GM23338 (cell line): ENCODE data around the gene ACSM6. TPM values are rescaled to one million over a fixed set of nuclear protein-coding genes. Genes with fewer than 3 reads are reported as not detected.

ENCODE experiments used
- ATAC-seq: fragments of 200-7000 bp; cut with Tn5 transposase; 3 replicates; pipeline ENCODE4 v1.9.1; 2020
- DNase-seq: peaks from one replicate; pipeline ENCODE4 v3.0.0-alpha.2; 2015; ENCODE audit warnings: low spot score
- H2AFZ ChIP-seq: fragments of 200-600 bp; sonication (generic); 2 replicates; pipeline ENCODE4 v1.8.0; 2016; ENCODE audit warnings: antibody characterized with exemption, mild to moderate bottlenecking, moderate library complexity
- H3F3A ChIP-seq: fragments of 200-600 bp; sonication (generic); replicated peaks from 2 replicates; pipeline ENCODE4 v1.8.0; 2017; ENCODE audit warnings: antibody characterized with exemption, mixed run types, low read depth
- H3K27ac ChIP-seq: fragments of 200-600 bp; sonication (generic); 2 replicates; pipeline ENCODE4 v1.6.1; 2016; ENCODE audit warnings: low read depth
- H3K27me3 ChIP-seq: fragments of 200-600 bp; sonication (generic); 2 replicates; pipeline ENCODE4 v1.8.0; 2016; ENCODE audit warnings: mild to moderate bottlenecking, mixed run types, moderate library complexity; ENCODE audit not compliant: insufficient read depth
- H3K36me3 ChIP-seq: fragments of 200-600 bp; sonication (generic); 2 replicates; pipeline ENCODE4 v1.8.0; 2016; ENCODE audit warnings: mild to moderate bottlenecking; ENCODE audit not compliant: insufficient read depth
- H3K4me1 ChIP-seq: fragments of 200-600 bp; sonication (generic); 2 replicates; pipeline ENCODE4 v1.8.0; 2016; ENCODE audit warnings: mild to moderate bottlenecking, moderate library complexity; ENCODE audit not compliant: insufficient read depth
- H3K4me2 ChIP-seq: fragments of 200-600 bp; sonication (generic); 2 replicates; pipeline ENCODE4 v1.7.1; 2017; ENCODE audit warnings: mixed run types
- H3K4me3 ChIP-seq: fragments of 200-600 bp; sonication (generic); 2 replicates; pipeline ENCODE4 v1.6.1; 2016; ENCODE audit warnings: mixed run types
- H3K79me2 ChIP-seq: fragments of 200-600 bp; sonication (generic); replicated peaks from 2 replicates; pipeline ENCODE4 v1.8.0; 2017; ENCODE audit warnings: mild to moderate bottlenecking; ENCODE audit not compliant: insufficient read depth
- H3K9me2 ChIP-seq: fragments of 200-600 bp; sonication (generic); 2 replicates; pipeline ENCODE4 v1.8.0; 2017; ENCODE audit not compliant: insufficient read depth
- H4K20me1 ChIP-seq: fragments of 200-600 bp; sonication (generic); replicated peaks from 2 replicates; pipeline ENCODE4 v1.8.0; 2017; ENCODE audit warnings: mild to moderate bottlenecking; ENCODE audit not compliant: insufficient read depth
- H3K27ac Mint-ChIP-seq: 2 replicates; pipeline ENCODE4 v1.8.0; 2020; ENCODE audit warnings: inconsistent platforms, mild to moderate bottlenecking, moderate library complexity, mixed read lengths
- H3K27me3 Mint-ChIP-seq: 3 replicates; pipeline ENCODE4 v1.8.0; 2022; ENCODE audit warnings: low read depth, mild to moderate bottlenecking, moderate library complexity, mixed read lengths, inconsistent platforms; ENCODE audit not compliant: insufficient read depth, poor library complexity
- H3K36me3 Mint-ChIP-seq: 3 replicates; pipeline ENCODE4 v1.8.0; 2021; ENCODE audit warnings: low read depth, mild to moderate bottlenecking, inconsistent platforms, moderate library complexity, mixed read lengths
- H3K4me1 Mint-ChIP-seq: 3 replicates; pipeline ENCODE4 v1.8.0; 2020; ENCODE audit warnings: mild to moderate bottlenecking, inconsistent platforms, mixed read lengths
- H3K4me3 Mint-ChIP-seq: 3 replicates; pipeline ENCODE4 v1.8.0; 2021; ENCODE audit warnings: moderate library complexity, mild to moderate bottlenecking, inconsistent platforms, mixed read lengths
- H3K9me3 Mint-ChIP-seq: 3 replicates; pipeline ENCODE4 v1.8.0; 2020; ENCODE audit warnings: moderate library complexity, mild to moderate bottlenecking, inconsistent platforms, mixed read lengths
- CREB1 ChIP-seq: fragments of 250-450 bp; sonication (Bioruptor Pico); IDR thresholded peaks from 2 replicates; pipeline ENCODE4 v1.5.0; 2020; ENCODE audit warnings: low read depth, mild to moderate bottlenecking, moderate library complexity
- EZH2 ChIP-seq: fragments of 200-600 bp; sonication (generic); IDR thresholded peaks from one replicate; pipeline ENCODE4 v1.8.0; 2017; ENCODE audit warnings: antibody characterized with exemption, mild to moderate bottlenecking, low read depth; ENCODE audit not compliant: unreplicated experiment
- NANOG ChIP-seq: IDR thresholded peaks from 2 replicates; pipeline ENCODE4 v1.6.1; 2016; ENCODE audit warnings: antibody characterized with exemption, borderline replicate concordance
- POLR2AphosphoS5 ChIP-seq: IDR thresholded peaks from 2 replicates; pipeline ENCODE4 v1.6.1; 2016; ENCODE audit warnings: antibody characterized with exemption, low read depth
- polyA plus RNA-seq: library from polyadenylated mRNA; unstranded; fragments of >200 nt; fragmentation: Nextera tagmentation; extraction: Ambion mirVana; gene quantifications from 2 replicates; pipeline ENCODE4 v1.2.1, GENCODE V29; 2016
- total RNA-seq: library from RNA; depleted of rRNA; stranded (reverse); fragments of >200 nt; shearing (Covaris generic); gene quantifications from 2 replicates; pipeline ENCODE4 v1.2.3, GENCODE V29; 2014
- TF ChIP-seq, protein P1 (sequence below): fragments of 250-450 bp; sonication (Bioruptor Pico); IDR thresholded peaks from 2 replicates; pipeline ENCODE4 v1.5.0; 2020; ENCODE audit warnings: mild to moderate bottlenecking, moderate library complexity
- TF ChIP-seq, protein P2 (sequence below): IDR thresholded peaks from 2 replicates; pipeline ENCODE4 v1.6.1; 2016; ENCODE audit warnings: antibody characterized with exemption

The ACSM6 gene
- total and polyA plus RNA-seq, 2 experiments from 2014 or later, result 0.65 TPM; not detected in 1

DNA sequence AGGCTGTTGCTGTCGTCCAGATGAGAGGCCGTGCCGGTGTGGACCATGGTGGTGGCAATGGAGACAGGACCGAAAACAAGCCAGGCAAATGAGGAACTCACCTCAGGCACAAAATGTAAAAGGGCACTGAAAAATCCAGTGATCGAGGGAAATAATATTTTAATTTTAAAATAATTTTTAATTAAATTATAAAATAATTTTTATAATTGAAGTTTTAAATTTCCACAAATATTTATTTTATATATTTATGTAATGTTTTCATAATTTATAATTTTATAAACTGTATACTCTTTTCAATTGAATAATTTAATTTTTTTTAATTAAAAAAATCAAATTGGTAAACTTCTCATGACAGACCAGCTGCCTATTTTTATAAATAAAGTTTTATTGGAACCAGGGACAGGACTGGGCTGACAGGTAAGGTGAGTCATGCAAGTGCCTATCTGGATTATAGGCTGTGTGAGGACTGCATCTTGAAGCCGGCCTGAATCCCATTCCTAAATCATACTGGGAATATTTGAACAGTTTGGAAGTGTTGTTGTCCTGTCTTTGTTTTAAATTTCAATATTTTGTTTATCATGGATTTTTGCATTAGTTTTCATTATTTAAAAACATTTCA lies 15.6 kb downstream of the ACSM6 start (continued):
- TF ChIP-seq, protein P1, sequence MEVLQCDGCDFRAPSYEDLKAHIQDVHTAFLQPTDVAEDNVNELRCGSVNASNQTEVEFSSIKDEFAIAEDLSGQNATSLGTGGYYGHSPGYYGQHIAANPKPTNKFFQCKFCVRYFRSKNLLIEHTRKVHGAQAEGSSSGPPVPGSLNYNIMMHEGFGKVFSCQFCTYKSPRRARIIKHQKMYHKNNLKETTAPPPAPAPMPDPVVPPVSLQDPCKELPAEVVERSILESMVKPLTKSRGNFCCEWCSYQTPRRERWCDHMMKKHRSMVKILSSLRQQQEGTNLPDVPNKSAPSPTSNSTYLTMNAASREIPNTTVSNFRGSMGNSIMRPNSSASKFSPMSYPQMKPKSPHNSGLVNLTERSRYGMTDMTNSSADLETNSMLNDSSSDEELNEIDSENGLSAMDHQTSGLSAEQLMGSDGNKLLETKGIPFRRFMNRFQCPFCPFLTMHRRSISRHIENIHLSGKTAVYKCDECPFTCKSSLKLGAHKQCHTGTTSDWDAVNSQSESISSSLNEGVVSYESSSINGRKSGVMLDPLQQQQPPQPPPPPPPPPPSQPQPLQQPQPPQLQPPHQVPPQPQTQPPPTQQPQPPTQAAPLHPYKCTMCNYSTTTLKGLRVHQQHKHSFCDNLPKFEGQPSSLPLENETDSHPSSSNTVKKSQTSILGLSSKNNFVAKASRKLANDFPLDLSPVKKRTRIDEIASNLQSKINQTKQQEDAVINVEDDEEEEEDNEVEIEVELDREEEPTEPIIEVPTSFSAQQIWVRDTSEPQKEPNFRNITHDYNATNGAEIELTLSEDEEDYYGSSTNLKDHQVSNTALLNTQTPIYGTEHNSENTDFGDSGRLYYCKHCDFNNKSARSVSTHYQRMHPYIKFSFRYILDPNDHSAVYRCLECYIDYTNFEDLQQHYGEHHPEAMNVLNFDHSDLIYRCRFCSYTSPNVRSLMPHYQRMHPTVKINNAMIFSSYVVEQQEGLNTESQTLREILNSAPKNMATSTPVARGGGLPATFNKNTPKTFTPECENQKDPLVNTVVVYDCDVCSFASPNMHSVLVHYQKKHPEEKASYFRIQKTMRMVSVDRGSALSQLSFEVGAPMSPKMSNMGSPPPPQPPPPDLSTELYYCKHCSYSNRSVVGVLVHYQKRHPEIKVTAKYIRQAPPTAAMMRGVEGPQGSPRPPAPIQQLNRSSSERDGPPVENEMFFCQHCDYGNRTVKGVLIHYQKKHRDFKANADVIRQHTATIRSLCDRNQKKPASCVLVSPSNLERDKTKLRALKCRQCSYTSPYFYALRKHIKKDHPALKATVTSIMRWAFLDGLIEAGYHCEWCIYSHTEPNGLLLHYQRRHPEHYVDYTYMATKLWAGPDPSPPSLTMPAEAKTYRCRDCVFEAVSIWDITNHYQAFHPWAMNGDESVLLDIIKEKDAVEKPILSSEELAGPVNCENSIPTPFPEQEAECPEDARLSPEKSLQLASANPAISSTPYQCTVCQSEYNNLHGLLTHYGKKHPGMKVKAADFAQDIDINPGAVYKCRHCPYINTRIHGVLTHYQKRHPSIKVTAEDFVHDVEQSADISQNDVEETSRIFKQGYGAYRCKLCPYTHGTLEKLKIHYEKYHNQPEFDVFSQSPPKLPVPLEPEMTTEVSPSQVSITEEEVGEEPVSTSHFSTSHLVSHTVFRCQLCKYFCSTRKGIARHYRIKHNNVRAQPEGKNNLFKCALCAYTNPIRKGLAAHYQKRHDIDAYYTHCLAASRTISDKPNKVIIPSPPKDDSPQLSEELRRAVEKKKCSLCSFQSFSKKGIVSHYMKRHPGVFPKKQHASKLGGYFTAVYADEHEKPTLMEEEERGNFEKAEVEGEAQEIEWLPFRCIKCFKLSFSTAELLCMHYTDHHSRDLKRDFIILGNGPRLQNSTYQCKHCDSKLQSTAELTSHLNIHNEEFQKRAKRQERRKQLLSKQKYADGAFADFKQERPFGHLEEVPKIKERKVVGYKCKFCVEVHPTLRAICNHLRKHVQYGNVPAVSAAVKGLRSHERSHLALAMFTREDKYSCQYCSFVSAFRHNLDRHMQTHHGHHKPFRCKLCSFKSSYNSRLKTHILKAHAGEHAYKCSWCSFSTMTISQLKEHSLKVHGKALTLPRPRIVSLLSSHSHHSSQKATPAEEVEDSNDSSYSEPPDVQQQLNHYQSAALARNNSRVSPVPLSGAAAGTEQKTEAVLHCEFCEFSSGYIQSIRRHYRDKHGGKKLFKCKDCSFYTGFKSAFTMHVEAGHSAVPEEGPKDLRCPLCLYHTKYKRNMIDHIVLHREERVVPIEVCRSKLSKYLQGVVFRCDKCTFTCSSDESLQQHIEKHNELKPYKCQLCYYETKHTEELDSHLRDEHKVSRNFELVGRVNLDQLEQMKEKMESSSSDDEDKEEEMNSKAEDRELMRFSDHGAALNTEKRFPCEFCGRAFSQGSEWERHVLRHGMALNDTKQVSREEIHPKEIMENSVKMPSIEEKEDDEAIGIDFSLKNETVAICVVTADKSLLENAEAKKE, result no peak
- TF ChIP-seq, protein P2, sequence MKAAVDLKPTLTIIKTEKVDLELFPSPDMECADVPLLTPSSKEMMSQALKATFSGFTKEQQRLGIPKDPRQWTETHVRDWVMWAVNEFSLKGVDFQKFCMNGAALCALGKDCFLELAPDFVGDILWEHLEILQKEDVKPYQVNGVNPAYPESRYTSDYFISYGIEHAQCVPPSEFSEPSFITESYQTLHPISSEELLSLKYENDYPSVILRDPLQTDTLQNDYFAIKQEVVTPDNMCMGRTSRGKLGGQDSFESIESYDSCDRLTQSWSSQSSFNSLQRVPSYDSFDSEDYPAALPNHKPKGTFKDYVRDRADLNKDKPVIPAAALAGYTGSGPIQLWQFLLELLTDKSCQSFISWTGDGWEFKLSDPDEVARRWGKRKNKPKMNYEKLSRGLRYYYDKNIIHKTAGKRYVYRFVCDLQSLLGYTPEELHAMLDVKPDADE, result no peak
- no peak for TF ChIP-seq NANOG
- no peak for TF ChIP-seq CREB1

DNA sequence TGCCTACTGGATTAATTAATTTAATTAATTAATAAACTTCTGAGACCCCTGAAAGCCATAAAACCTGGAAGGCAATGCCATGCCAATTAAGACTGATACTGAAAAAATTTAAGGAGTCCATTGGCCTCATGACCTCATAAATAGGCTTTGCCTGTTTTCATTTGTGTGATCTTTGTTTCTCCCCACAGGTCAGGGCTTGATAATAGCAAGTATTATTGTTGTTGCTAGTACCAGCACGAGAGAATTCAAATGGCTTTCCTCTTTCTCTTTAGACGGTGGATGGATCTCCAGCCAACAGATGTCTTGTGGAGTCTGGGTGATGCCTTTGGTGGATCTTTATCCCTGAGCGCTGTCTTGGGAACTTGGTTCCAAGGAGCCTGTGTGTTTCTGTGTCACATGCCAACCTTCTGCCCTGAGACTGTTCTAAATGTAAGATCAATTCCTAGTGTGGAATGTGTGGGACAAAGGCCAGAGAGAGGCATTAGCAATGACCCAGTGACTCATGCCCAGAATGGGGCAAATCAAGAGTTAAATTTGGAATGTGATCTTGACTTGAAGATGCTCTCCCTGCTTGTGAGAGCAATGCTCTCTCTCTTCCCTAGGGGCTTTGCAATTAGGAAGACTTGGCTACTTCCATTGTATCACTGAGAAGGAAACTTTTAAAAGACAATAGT lies 17.7 kb downstream of the ACSM6 start:
- peaks cover 19% of the 10 kb centered on the region for H3K36me3 Mint-ChIP-seq
- H4K20me1 ChIP-seq, result no peaks in the 10 kb centered on the region
- DNase-seq (no peak), ATAC-seq (no peak)
- no peak overlapping the region for H3K4me2 ChIP-seq
- H3K4me3 Mint-ChIP-seq, result no peak overlapping the region
- no peak overlapping the region for H3K4me3 ChIP-seq
- no peak overlapping the region for H3K27ac Mint-ChIP-seq
- peaks cover 11% of the 10 kb centered on the region for H3K4me1 Mint-ChIP-seq
- H3K9me2 ChIP-seq, result peaks cover 10% of the 10 kb centered on the region; the same call in 1 of the 2 replicates
- H2AFZ ChIP-seq, result no peak overlapping the region
- H3K79me2 ChIP-seq, result no peaks in the 10 kb centered on the region
- no peak overlapping the region for H3K27ac ChIP-seq
- no peaks in the 10 kb centered on the region for H3K36me3 ChIP-seq
- peaks cover 4% of the 10 kb centered on the region for H3K4me1 ChIP-seq
- H3K27me3 ChIP-seq, result no peaks in the 10 kb centered on the region
- H3K9me3 Mint-ChIP-seq, result no peaks in the 10 kb centered on the region
- TF ChIP-seq EZH2 (no peak), CREB1 (no peak), POLR2AphosphoS5 (no peak)
- no peaks in the 10 kb centered on the region for H3K27me3 Mint-ChIP-seq
- H3F3A ChIP-seq, result no peaks in the 10 kb centered on the region
